ENCODE measurements around the gene UPK1A. TPM values are rescaled to one million over a fixed set of nuclear protein-coding genes. Genes with fewer than 3 reads are reported as not detected.
A peak's percentile ranks its signal among the peaks of the same experiment; 100 is the strongest.

The UPK1A gene
- total RNA-seq, 1 experiment from 2014 or later: 1.6 TPM

- TF ChIP-seq ERG (CRISPR knock-in tag; IDR thresholded peaks at IDR 0.05): no peak
- peak; percentile 28; the same call in 1 of the 2 replicates for TF ChIP-seq HMGA2 (CRISPR knock-in tag; IDR thresholded peaks at IDR 0.05)
- TF ChIP-seq ESRRA (CRISPR knock-in tag; IDR thresholded peaks at IDR 0.05; ENCODE audit: borderline replicate concordance): peak; percentile 73; the same call in 1 of the 2 replicates
- no peak for TF ChIP-seq ATF6 (CRISPR knock-in tag; IDR thresholded peaks at IDR 0.05)
- TF ChIP-seq FOXJ3 (CRISPR knock-in tag; IDR thresholded peaks at IDR 0.05; ENCODE audit: borderline replicate concordance): no peak
- TF ChIP-seq SMAD3 (CRISPR knock-in tag; IDR thresholded peaks at IDR 0.05; ENCODE audit: borderline replicate concordance): no peak
- peak; percentile 39; the same call in 1 of the 2 replicates for TF ChIP-seq CTCF (IDR thresholded peaks at IDR 0.05)
- TF ChIP-seq GTF2I (CRISPR knock-in tag; conservative IDR thresholded peaks at IDR 0.05): 0 out of 2 replicates have a peak, but pooled peaks have one; percentile 28
- peak; percentile 68 for TF ChIP-seq E2F5 (CRISPR knock-in tag; IDR thresholded peaks at IDR 0.05)
- 0 out of 2 replicates have a peak, but pooled peaks have one; percentile 52 for TF ChIP-seq GABPB1 (CRISPR knock-in tag; IDR thresholded peaks at IDR 0.05)
- peak; percentile 91; the same call in 1 of the 2 replicates for TF ChIP-seq ZNF263 (CRISPR knock-in tag; IDR thresholded peaks at IDR 0.05; ENCODE audit: low read depth)
These were observed 50.7 kb downstream of the UPK1A start (continued) for GRCh38 chr19:35716801-35717664.

GRCh38 chr19:35717665-35718344, 51.5 kb downstream of the UPK1A start, which contains the start of gene KMT2B:
TSS of gene KMT2B (plus strand) at chr19:35718003. CDS start at chr19:35718019, 16 bp downstream.
- CTCF ChIA-PET: interaction anchor here (1.1 to 1.3 kb wide), 3 partner anchors 30 to 102 kb away, joined by 3 to 7 read pairs (median 4); partner anchors contain the start of gene LIN37

More at GRCh38 chr19:35717665-35718344, 51.5 kb downstream of the UPK1A start, which contains the start of gene KMT2B:
- Mint-ChIP-seq H3K4me3 (peak within 1 kb of the TSS; percentile 83), H3K36me3 (peaks cover 9% of the 10 kb centered on the region), H3K9me3 (no peaks in the 10 kb centered on the region), H3K27ac (peak within 1 kb of the TSS; percentile 97), H3K4me1 (peaks cover 37% of the 10 kb centered on the region), H3K27me3 (ENCODE audit: low read depth) (no peaks in the 10 kb centered on the region)
- ATAC-seq: no peak
- no peak; the same call in 1 of the 2 replicates for TF ChIP-seq CBFB (CRISPR knock-in tag; IDR thresholded peaks at IDR 0.05; ENCODE audit: low read depth)
- TF ChIP-seq E2F4 (CRISPR knock-in tag; IDR thresholded peaks at IDR 0.05; ENCODE audit: borderline replicate concordance, low read depth): no peak
- TF ChIP-seq SP1 (CRISPR knock-in tag; conservative IDR thresholded peaks at IDR 0.05): peak; percentile 71
- TF ChIP-seq ZNF423 (CRISPR knock-in tag; IDR thresholded peaks at IDR 0.05): peak; percentile 33; the same call in 1 of the 2 replicates
- DNase-seq (ENCODE audit: low spot score): peak; percentile 97
- POLR2A ChIA-PET: interaction anchor here (1.2 to 1.4 kb wide), 2 partner anchors 23 to 28 kb away, joined by 3 to 9 read pairs; partner anchors contain the start of genes PSENEN and U2AF1L4
